HepG2 (cell line): ENCODE measurements around the gene FEM1C. TPM values are rescaled to one million over a fixed set of nuclear protein-coding genes. Genes with fewer than 3 reads are reported as not detected.

Experiments
- ERF ChIP-seq: IDR thresholded peaks from 2 replicates; pipeline ENCODE4 v1.6.1; 2018; ENCODE audit warnings: missing biosample characterization, missing genetic modification reagents
- GABPA ChIP-seq, 2 experiments: IDR thresholded peaks; 2 replicates each; pipeline ENCODE4 v1.6.1; 2011 to 2016; ENCODE audit warnings: low read depth in 2 of 2, low read length in 1 of 2, missing biosample characterization in 1 of 2, missing genetic modification characterization in 1 of 2
- GPBP1L1 ChIP-seq: sonication (generic); formaldehyde crosslinking; IDR thresholded peaks from 2 replicates; pipeline ENCODE4 v1.5.0; 2020; ENCODE audit warnings: mild to moderate bottlenecking, missing genetic modification reagents
- HIC2 ChIP-seq: sonication (generic); formaldehyde crosslinking; IDR thresholded peaks from 2 replicates; pipeline ENCODE4 v1.9.0; 2022; ENCODE audit warnings: low read depth, missing genetic modification reagents
- HMG20B ChIP-seq: conservative IDR thresholded peaks from 2 replicates; pipeline ENCODE4 v1.6.1; 2016; ENCODE audit warnings: missing genetic modification reagents, missing compliant biosample characterization
- KAT8 ChIP-seq: IDR thresholded peaks from 2 replicates; pipeline ENCODE4 v1.6.1; 2016; ENCODE audit warnings: missing genetic modification reagents, missing compliant biosample characterization
- MLLT10 ChIP-seq: sonication (generic); formaldehyde crosslinking; IDR thresholded peaks from 2 replicates; pipeline ENCODE4 v1.4.0; 2020; ENCODE audit warnings: missing genetic modification reagents
- NR2F6 ChIP-seq, 2 experiments: IDR thresholded peaks; 2 replicates each; pipeline ENCODE4 v1.6.1; 2016; ENCODE audit warnings: antibody characterized with exemption in 1 of 2, mild to moderate bottlenecking in 1 of 2
- SALL2 ChIP-seq: sonication (generic); formaldehyde crosslinking; IDR thresholded peaks from 2 replicates; pipeline ENCODE4 v1.8.1; 2023; ENCODE audit warnings: mild to moderate bottlenecking, missing genetic modification reagents, inconsistent platforms
- SOX13 ChIP-seq, 3 experiments: fragments of 450-650 bp in 1 of 3; sonication (generic) in 1 of 3; formaldehyde crosslinking in 1 of 3; IDR thresholded peaks in 2 of 3; conservative IDR thresholded peaks in 1 of 3; 2 replicates each; pipeline versions ENCODE4 v1.5.0 to v1.6.1; 2016 to 2020; ENCODE audit warnings: antibody characterized with exemption in 1 of 3, mild to moderate bottlenecking in 1 of 3, missing compliant biosample characterization in 1 of 3, missing genetic modification reagents in 1 of 3, moderate library complexity in 1 of 3
- TAF1 ChIP-seq: sonication (generic); formaldehyde crosslinking; IDR thresholded peaks from 2 replicates; pipeline ENCODE4 v1.4.0; 2020; ENCODE audit warnings: missing genetic modification reagents
- TEAD3 ChIP-seq: optimal IDR thresholded peaks from 2 replicates; pipeline ENCODE3; 2016; ENCODE audit warnings: borderline replicate concordance
- YEATS4 ChIP-seq: sonication (generic); formaldehyde crosslinking; IDR thresholded peaks from 2 replicates; pipeline ENCODE4 v1.4.0; 2020; ENCODE audit warnings: missing genetic modification reagents, borderline replicate concordance
- ZBTB46 ChIP-seq: sonication (generic); formaldehyde crosslinking; IDR thresholded peaks from 2 replicates; pipeline ENCODE4 v1.4.0; 2020; ENCODE audit warnings: mild to moderate bottlenecking, missing genetic modification reagents, borderline replicate concordance
- ZNF205 ChIP-seq: IDR thresholded peaks from 2 replicates; pipeline ENCODE4 v1.6.1; 2018; ENCODE audit warnings: missing biosample characterization, missing genetic modification reagents
- ZNF207 ChIP-seq: fragments of 450-650 bp; IDR thresholded peaks from 2 replicates; pipeline ENCODE4 v1.6.1; 2016; ENCODE audit warnings: antibody characterized with exemption, borderline replicate concordance
- ZNF414 ChIP-seq: sonication (generic); formaldehyde crosslinking; IDR thresholded peaks from 2 replicates; pipeline ENCODE4 v1.5.0; 2020; ENCODE audit warnings: missing genetic modification reagents
- ZNF44 ChIP-seq: sonication (generic); formaldehyde crosslinking; IDR thresholded peaks from 2 replicates; pipeline ENCODE4 v1.5.1; 2020; ENCODE audit warnings: mild to moderate bottlenecking, missing genetic modification reagents
- ZNF460 ChIP-seq: sonication (generic); formaldehyde crosslinking; IDR thresholded peaks from 2 replicates; pipeline ENCODE4 v1.5.1; 2020; ENCODE audit warnings: missing genetic modification reagents, mild to moderate bottlenecking, borderline replicate concordance
- ZNF552 ChIP-seq: sonication (generic); formaldehyde crosslinking; IDR thresholded peaks from 2 replicates; pipeline ENCODE4 v1.9.0; 2022; ENCODE audit warnings: missing genetic modification reagents, mild to moderate bottlenecking, borderline replicate concordance
- ZNF557 ChIP-seq: sonication (generic); formaldehyde crosslinking; IDR thresholded peaks from 2 replicates; pipeline ENCODE4 v1.4.0; 2020; ENCODE audit warnings: missing genetic modification reagents
- ZNF766 ChIP-seq: sonication (generic); formaldehyde crosslinking; IDR thresholded peaks from 2 replicates; pipeline ENCODE4 v1.5.0; 2020; ENCODE audit warnings: missing genetic modification reagents, borderline replicate concordance
- polyA plus RNA-seq, 8 experiments: library from polyadenylated mRNA; depleted of rRNA in 3 of 8; stranded (reverse) in 7 of 8; unstranded in 1 of 8; fragments of >200 nt; fragmentation: Illumina TruSeq in 4 of 8; extraction: Trizol in 4 of 8; gene quantifications; 2 replicates each; pipeline versions ENCODE4 v1.2.1 to v1.2.3, GENCODE V29; 2011 to 2016; ENCODE audit warnings: low read depth in 4 of 8, missing spikeins in 1 of 8, mixed read lengths in 1 of 8; ENCODE audit not compliant: insufficient read depth in 1 of 8
- total RNA-seq, 5 experiments: library from RNA; depleted of rRNA; stranded (reverse); fragments of >200 nt; fragmentation: Illumina TruSeq; extraction: Trizol; gene quantifications; 2 replicates each; pipeline ENCODE4 v1.2.3, GENCODE V29; 2016; ENCODE audit warnings: low read depth in 1 of 5

Gene FEM1C
- total and polyA plus RNA-seq, 2 of the 13 experiments (the other 11 are each of a cell fraction or from before 2014, with no cell fraction given): 5.5 to 8.3 TPM

- TF ChIP-seq ZNF205 (CRISPR knock-in tag) (peak; percentile 62; the same call in 1 of the 2 replicates), GABPA (IDR thresholded peaks at IDR 0.05; ENCODE audit: low read depth, low read length) (no peak), GABPA (CRISPR knock-in tag; IDR thresholded peaks at IDR 0.05; ENCODE audit: low read depth) (0 out of 2 replicates have a peak, but pooled peaks have one; percentile 21), HMG20B (CRISPR knock-in tag) (no peak), ZNF766 (CRISPR knock-in tag) (no peak), MLLT10 (CRISPR knock-in tag) (no peak), ZNF552 (peak; percentile 9; the same call in 1 of the 2 replicates), HIC2 (CRISPR knock-in tag) (no peak), ZBTB46 (CRISPR knock-in tag) (no peak), ZNF460 (CRISPR knock-in tag) (no peak), TEAD3 (CRISPR knock-in tag) (peak; percentile 78), TAF1 (CRISPR knock-in tag) (peak; percentile 100), NR2F6 (IDR thresholded peaks at IDR 0.05) (no peak), NR2F6 (CRISPR knock-in tag; IDR thresholded peaks at IDR 0.05) (0 out of 2 replicates have a peak, but pooled peaks have one; percentile 20), ZNF207 (no peak), KAT8 (no peak), GPBP1L1 (CRISPR knock-in tag) (no peak), ZNF44 (CRISPR knock-in tag) (no peak; the same call in 1 of the 2 replicates), ZNF557 (CRISPR knock-in tag) (no peak), YEATS4 (peak; percentile 44; the same call in 1 of the 2 replicates), ZNF414 (CRISPR knock-in tag) (no peak), SALL2 (CRISPR knock-in tag) (no peak; the same call in 1 of the 2 replicates), SOX13 (IDR thresholded peaks at IDR 0.05) (no peak), SOX13 (CRISPR knock-in tag; conservative IDR thresholded peaks at IDR 0.05 in 1 of 2, IDR thresholded peaks at IDR 0.05 in 1 of 2) (peak in 1 of 2 experiments; percentile 64; a peak in 2 of 4 replicates), ERF (CRISPR knock-in tag) (peak; percentile 73)
Observed at GRCh38 chr5:115544436-115545350, at the start of gene FEM1C (continued).
